HG02981 (cell line): ENCODE data around the gene ADIPOR2.

ENCODE experiments used
- ATAC-seq: cut with Tn5 transposase; IDR thresholded peaks from one replicate; pipeline ENCODE4 v1.9.1; 2021; ENCODE audit warnings: mild to moderate bottlenecking, moderate library complexity; ENCODE audit not compliant: unreplicated experiment

The ADIPOR2 gene

DNA sequence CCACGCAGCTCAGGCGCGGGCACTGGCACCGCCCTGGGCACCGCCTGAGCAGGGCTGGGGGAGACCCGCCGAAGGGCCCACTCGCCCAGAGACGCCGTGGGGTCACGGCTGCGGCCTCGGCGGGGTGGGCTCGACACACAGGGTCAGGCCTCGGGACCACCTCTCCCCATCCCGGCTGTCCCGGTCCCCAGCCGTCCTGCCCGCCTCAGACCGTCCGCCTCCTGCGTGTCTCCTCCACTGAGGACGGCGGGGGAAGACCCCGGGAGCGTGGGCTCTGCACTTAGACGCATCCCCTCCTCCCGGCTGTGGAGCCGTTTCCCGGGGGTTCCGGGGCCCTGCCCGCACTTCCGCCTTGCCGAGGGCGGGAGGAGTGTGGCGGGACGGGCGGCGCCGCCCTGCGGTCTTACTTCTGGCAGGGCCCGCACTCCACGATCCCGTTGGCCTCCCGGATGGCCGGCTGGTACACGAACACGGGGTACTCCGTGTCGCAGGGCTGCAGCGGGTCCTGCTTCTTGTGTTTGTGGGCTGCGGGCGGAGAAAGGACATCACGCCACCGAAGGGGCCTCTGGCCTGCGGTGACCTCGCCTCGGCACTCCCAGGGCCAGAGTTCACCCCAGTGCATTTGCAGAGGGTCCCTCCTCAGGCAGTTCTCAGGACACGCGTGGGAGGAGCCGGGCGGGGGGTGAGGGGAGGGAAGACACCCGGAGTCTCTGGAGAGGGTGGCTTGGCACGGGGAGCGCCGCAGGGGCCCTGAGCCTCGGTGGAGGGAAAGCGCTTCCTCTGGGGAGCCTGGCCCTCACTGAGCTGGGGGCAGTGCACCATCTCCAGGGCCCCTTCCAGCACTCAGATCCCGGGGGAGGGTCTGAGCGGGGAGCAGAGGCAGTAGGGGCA is 106.4 kb downstream of the ADIPOR2 start:
- ATAC-seq = peak; percentile 25

DNA sequence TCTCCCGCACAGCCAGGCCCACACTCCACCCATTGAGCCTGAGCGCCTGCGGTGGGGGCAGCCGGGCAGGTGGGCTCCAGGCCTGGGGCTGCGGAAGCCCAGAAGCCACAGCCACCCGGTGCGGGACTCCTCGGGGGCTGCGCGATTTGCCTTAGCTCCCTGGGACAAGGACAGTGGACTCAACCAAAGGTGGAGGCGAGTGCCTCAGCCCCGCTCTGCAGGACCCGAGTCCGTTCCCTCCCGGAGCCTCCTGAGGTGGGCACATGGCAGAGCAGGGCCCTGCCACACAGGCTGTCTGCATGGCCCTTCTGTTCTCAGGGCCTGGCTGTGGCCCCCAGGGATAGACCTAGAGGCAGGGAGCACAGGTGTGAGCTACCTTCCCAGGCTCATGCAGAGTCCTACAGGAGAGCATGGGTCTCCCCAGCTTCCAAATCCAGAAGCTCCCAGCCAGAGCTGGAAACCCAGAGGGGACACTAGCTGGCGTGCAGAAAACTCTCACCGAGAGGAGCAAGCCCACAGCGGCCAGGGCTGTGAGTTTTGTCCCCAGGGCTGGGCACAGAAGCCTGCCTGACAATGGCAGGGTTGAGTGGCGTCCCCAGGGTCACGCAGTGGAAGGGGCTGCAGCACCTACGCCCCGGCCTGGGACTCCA is 107.2 kb downstream of the ADIPOR2 start:
- ATAC-seq = no peak

DNA sequence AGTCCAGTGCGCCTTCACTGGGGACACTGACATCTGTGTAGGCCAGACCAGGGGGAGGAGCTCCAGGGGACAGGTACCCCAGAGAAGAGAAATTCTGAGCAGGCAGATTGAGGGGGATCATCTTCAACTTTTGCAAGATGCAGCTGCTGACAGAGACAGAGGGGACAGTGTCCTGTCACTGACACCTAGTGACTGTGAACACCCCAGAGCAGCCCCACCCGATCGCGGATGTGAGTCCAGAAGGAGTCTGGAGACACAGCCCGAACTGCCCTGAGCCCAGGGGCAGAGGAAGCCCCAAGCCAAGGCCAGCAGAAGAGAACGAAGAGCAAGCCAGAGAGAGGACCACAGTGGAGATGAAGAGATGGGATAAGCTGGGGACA is 107.8 kb downstream of the ADIPOR2 start:
- ATAC-seq = no peak

DNA sequence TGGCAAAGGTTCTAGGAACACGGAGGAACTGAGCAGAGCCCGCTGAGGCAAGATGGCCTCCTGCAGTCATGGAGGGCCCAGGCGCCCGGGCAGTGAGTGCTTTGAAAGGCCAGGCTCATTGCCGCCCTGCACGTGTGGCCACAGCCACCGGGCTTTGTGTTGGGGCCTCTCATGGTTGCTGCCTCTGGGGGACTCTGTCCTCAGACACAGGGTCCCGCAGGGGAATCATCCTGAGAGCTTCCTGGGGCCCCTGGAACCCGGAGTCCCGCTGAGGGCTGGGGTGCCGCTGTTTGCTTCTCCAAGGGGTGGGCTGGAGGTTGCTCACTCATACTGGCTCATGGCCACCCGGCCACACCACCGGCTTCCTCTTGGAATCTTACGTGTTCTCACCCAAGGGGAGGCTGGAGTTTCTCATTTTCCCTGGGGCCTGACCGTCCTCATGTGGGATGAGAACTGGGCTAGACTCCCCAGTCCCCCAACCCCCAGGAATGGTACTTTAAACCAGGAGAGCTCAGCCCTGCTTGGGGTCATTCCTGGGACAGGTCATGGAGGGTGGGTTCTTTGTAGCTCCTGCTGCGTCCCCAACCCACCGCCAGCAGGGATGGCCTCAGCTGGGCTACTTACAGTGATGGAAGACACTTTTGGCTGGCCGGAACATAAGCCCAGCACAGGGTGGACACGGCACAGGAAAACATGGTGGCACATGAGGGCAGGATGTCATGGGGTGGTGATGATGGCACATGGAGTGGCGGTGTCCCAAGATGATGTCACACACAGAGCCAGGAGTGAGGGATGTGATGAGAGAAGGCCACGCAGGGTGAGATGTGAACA is 108.4 kb downstream of the ADIPOR2 start:
- no peak for ATAC-seq

DNA sequence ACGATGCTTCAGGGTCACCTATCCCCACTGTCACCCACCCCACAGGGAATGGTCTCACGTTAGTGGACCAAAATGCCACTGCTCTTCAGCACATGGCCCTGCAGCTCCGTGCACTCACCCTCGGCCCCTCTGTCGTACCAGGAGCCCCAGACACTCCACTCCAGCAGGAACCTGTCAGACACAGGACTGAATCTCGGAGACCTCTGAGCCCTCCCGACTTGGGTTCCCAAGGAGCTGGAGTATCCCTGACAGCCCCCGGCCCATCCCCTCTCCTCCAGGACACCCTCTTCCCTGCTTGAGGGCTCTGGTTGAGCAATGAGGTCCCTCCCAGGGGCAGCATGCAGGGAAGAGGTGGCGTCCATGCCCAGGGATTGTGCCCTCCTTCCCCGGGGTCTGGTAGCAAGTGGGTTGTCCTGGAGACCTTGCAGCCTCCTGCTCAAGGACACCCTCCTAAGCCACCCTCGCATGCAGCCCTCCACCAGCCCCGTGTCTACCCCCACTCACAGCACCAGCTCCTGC is 109.1 kb downstream of the ADIPOR2 start:
- no peak for ATAC-seq

DNA sequence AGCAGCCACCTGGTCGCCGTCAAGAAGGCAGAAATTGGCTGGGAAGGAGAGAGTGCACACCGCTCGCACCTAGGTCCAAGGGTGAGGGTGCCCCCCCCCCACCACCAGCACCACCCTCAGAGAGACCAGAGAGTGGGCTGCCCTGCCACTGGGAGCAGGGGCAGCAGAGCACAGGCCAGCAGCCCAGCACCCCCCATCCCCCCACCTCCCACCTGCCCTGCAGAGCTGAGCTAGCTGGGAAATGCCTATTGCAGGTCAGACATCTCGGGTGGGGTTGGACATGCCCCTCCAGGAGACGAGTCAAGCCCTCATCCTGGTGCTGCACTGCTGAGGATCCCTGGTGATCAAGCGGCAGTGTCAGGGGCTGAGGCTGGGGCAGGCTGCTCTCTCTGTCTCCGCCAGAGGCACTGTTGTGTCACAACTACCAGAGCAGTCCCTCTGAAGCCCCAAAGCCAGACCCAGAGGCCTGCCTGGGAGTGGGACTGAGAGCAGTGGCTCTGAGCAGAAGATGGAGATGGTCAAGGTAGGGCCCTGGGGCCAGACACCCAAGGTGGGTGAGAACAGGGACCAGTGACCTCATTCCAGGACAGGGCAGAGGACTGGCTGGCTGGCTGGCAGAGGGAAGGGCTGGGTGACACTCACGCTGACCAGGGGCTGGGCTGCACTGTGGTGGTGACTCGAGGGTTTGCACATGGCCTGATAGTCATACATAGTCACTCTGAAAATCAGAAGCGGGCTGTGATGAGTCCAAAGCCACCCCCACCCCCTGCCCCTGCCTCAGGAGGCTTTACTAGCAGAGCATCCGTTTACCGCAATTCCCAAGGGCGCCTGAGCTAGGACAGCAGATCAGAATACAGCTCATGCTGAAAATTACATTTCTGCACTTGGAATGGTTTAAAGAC is 109.8 kb downstream of the ADIPOR2 start:
- ATAC-seq = no peak

DNA sequence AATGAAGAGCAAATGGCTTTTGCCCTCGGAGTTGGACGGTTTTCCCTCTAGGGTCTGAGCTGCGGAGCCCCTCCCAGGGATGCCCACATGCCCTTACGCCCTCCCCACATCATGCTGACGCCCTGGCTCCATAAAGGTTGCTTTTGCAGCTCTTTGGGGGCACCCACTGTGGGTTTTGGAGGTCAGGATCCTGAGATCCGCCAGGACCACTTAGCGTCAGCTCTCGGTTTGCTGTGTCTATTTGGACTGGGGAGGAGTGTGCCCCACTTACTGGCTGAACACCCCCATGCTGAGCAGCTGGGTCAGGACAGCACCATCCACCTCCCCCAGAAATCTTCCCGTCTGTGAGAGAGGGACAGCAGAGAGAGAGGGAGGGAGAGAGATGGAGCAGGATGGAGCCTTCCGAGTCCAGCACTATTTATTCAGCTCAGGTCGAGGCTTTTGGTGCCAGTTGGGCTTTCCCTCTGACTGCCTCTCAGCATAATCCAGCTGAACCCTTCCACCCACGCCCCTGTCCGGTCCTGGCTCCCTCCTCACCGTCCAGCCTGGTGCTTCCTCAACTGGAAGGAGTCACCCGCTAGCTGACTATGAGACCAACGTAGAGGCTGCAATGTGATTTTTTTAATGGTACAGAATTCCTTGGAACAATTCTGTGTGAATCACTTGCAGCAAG is 110.6 kb downstream of the ADIPOR2 start:
- no peak for ATAC-seq

DNA sequence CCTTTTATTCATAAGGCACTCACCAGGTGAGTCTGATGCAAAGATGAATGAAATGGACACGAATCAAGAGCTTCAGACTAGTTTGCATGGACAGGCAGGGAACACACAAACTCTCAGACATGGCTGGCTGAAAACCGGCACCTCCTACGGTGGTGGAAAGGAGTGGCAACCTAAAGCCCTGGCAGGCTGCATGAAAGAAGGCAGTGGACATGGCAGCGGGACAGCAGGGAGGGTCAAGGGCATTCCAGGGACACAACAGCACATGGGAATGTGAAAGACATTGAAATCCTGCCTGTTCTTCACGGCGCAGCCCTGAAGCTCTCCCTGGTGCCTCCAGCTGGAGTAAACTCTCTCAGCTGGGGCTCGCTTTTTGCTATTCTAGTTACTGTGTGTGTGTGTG is 112.9 kb downstream of the ADIPOR2 start:
- no peak for ATAC-seq

DNA sequence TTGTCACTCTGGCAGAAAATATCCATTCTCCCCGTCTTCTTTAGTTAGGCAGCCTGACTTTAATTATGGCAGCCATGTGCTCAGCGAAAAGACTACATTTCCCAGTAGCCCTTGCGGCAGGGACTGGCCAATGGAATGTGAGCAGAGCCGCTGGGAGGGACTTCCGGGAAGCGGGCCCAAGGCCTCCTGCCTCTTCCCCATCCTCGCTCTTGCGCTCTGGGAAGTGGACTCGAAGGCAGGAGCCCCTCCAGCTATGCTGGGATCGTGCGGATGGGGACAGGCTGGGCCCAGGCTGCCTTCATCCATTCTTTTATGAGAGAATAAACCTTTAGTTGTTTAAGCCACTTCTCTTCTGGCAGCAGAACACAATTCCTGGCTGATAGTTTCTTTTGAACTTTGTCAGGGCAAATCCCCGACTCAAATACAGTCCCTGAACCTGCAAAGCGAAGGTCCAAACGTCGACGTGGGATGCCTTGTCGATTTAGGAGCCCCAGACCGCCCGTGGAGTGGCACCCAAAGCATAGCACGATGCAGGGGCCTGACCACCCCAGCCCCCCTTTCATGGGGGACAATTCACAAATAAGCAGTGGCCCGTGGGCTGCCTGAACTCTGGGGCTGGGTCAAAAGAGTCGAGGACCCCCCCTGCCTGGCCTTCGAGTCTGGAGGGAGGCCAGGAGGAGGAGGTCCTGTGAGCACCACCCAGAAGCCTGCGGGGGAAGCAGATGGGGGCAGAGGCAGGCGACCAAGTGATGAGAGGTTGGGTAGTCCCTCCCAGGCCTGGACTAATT is 113.9 kb downstream of the ADIPOR2 start:
- peak; percentile 80 for ATAC-seq

DNA sequence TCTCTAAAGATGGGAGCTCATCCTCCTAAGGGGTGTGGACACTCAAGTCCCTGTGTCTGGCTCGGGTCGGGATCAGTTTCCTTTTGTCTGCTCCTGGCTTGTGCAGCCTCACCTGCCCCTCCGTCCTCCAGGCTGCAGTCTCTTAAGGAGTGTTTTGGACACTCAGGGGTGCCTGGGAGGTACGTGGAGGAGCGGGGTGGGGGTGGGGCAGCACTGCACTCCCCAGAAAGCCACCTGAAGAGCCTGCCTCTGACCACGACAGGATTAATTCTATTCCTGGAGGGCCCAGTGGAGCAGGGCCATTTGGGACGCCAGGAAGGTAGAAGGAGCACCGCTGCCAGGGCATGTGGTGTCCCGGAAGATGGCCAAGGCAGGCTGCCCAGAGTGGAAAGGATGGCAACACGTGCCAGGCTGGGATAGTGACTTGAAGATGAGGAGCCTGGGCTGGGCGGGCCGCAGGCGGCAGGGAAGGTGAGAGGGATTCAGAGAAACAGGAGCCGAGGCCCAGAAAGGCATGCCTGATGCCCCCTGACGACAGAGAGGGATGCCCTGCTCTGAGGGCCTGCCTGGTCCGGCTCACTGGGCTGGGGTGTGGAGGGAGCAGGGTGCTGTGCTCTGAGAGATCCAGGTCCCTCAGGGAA is 114.7 kb downstream of the ADIPOR2 start:
- no peak for ATAC-seq

DNA sequence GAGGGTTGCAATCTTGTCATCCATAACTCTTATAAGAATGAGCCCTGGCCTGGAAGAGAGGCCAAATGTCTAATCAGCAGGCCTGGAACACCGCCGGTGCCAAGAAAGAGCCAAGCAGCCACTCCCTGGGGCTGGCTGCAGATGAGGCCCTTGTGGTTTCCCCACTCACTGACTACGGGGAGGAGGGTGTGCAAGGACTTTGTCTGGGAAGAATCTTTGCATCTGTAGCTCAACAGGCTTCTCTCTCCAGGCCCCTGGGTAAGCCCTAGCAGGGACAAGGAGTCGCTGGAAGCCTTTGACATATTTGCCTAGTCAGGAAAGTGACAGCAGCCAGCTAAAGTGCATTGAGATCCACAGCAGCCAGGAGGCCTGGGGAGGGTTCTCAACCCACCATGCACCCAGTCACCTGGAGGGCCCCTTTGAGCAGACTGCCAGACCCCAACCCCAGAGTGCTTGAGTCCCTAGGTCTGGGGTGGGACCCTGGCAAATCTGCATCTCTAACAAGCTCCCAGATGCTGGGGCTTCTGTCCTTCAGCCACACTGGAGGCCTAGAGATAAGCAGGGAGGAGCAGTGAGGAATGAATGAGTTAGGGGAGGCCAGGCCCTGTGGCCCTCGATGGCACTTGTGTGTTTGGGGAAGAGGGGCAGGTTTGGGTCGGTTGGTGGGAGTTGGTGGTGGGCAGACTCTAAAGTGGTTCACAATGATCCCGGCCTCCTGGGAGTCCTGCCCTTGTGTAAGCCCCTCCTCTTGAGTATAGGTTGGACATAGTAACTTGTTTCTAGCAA is 115.6 kb downstream of the ADIPOR2 start:
- ATAC-seq = no peak

DNA sequence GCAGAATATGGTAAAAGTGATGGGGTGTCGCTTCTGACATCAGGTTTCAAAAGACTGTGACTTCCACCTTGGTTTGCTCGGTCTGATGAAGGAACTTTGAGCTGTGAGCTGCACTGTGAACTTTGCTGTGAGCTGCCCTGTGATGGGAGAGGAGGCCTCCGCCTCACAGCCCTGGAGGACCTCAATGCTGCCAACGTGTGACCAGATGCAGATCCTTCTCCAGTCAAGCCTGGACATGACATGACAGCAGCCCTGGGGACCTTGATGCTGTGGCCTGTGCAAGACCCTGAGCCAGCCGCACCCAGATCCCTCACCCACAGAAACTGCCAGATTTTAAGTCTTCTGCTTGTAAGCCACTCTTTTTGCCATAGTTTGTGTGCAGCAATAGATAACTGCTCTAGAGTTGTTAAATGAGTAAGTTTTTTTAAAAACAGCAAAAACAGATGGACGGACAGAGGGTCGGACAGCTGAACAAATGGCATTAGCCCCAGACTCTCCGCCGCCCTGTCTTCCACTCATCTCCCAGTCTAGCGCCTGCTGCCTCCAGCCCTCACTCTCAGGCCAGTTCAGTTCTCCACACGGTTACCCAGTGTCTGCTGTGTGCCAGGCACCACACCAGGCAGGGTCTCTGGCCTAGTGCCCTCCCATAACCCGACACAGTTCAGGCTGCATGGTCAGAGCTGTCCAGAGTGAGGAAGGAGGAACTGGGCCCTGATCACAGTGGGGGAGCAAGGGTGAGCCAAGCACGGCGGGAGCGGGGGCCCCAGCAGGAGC is 116.4 kb downstream of the ADIPOR2 start:
- no peak for ATAC-seq

DNA sequence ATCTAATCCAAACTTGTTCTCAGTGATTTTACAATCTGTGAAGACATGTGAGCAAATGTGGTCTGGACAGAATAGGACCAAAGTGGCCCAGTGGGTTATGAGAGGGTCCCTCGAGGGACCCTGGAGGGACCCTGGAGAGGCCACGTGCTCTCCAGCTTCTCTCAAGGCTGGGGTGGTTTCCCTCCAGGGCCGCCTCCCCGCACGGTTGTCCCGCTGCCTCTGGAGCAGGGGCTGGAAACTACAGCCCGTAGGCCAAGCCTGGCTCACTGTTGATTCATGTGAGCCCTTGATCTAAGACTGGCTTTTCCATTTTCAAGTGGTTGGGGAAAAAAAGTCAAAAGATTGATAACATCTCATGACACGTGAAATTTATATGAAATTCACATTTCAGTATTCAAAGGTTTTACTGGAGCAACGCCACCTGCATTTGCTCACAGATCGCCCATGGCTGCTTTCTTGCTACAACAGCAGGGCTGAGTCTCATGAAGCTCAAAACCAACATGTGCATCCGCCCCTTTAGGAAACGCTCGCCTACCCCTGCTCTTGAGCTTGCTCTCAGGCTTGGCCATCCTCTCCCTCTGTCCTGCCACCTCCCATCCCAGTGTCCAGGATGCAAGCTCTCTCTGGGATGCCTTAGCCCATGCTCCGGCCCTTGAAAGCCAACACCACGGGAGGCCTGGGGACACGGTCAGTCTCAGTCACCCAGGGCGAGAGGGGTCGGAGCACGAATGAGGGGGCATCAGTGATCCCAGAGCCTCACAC is 117.3 kb downstream of the ADIPOR2 start:
- ATAC-seq = no peak

DNA sequence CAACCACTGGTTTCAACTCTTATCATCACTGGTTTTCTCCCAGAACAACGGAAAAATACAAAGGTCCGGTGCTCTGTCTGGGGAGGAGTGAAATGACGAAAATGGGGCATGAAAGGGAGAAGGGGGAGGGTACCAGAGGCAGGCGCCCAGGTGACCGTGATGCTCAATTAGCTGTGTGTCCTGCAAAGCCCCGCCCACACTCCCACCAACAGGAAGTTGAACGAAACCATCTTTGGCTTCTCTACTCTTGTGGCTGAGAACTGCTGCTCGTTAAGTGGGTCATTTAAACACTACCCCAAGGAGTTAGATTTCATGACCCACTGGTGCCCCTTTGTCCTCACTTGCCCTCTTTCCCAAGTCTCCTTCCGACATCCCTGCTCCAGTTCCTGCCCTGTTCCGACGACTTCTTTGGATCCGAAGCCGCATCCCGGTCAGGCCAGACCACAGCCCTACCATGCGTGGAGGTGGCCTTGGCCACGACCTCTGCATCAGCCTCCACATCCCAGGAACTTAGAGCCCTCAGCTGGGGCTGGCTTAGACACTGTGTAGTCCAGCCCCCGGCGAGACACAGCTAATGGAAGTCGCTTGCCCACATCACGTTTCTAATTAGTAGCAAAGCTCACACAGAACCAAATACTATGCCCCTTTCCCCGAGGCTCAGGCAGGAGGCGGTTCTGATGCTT is 118.1 kb downstream of the ADIPOR2 start:
- no peak for ATAC-seq

DNA sequence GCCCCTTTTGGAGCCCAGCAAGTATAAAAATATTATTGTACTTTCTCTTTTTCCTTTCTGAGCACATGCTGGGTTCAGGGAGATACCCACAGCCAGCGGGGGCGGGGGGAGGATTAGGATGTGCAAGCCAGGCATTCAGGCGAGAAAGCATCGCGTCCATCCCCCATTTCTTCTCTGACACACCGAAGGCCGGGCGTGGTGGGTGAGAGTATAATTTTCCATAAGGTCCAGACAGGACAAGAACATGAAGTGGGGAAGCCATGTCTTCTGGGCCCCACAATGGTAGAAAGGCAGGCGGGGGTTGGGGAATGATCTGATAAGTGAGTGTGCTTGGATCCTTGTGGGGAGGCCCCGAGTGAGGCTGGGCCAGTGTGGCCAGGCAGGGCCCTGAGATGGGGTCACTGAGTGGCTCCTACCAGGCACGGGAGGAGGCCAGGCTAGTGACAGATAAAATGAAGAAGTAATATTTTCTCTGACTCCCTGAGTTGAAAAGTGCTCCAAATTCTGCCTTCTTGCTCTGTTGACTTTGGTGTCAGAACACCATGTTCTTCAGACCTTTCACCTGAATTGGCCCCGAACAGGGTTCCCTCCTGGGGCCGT is 118.8 kb downstream of the ADIPOR2 start:
- no peak for ATAC-seq
